MM.1S (cell line): ENCODE measurements around the gene GATAD2A.
"Not testable (repeated sequence)": the region's sequence is repeated elsewhere in the genome, so short reads cannot be mapped to it uniquely, and the experiment has no call there.

ENCODE experiments used
- DNase-seq: peaks from one replicate; pipeline ENCODE4 v3.0.0-alpha.2; 2015
- H2AFZ ChIP-seq: fragments of 300-600 bp; sonication (generic); 2 replicates; pipeline ENCODE4 v1.6.0; 2016; ENCODE audit warnings: antibody characterized with exemption, low read length
- H3F3A ChIP-seq: fragments of 300-600 bp; sonication (generic); 2 replicates; pipeline ENCODE4 v1.6.1; 2016; ENCODE audit warnings: mild to moderate bottlenecking, antibody characterized with exemption, low read length, moderate library complexity, mixed read lengths; ENCODE audit not compliant: insufficient read depth
- H3K27ac ChIP-seq: fragments of 300-600 bp; sonication (generic); 2 replicates; pipeline ENCODE4 v1.5.1; 2016; ENCODE audit warnings: mild to moderate bottlenecking, low read length
- H3K27me3 ChIP-seq: fragments of 300-600 bp; sonication (generic); replicated peaks from 2 replicates; pipeline ENCODE4 v1.6.0; 2016; ENCODE audit warnings: low read length; ENCODE audit not compliant: insufficient read depth
- H3K36me3 ChIP-seq: fragments of 300-600 bp; sonication (generic); replicated peaks from 2 replicates; pipeline ENCODE4 v1.6.1; 2016; ENCODE audit warnings: mild to moderate bottlenecking, low read length, mixed read lengths; ENCODE audit not compliant: insufficient read depth
- H3K4me1 ChIP-seq: fragments of 300-600 bp; sonication (generic); 2 replicates; pipeline ENCODE4 v1.6.1; 2016; ENCODE audit warnings: low read length, mixed read lengths
- H3K4me2 ChIP-seq: fragments of 300-600 bp; sonication (generic); 2 replicates; pipeline ENCODE4 v1.6.0; 2016; ENCODE audit warnings: low read depth, low read length
- H3K4me3 ChIP-seq: fragments of 300-600 bp; sonication (generic); 2 replicates; pipeline ENCODE4 v1.5.1; 2016; ENCODE audit warnings: low read length, mixed read lengths
- H3K79me2 ChIP-seq: fragments of 300-600 bp; sonication (generic); 2 replicates; pipeline ENCODE4 v1.6.1; 2016; ENCODE audit warnings: mixed run types, low read length, mixed read lengths
- H3K9ac ChIP-seq: fragments of 300-600 bp; sonication (generic); 2 replicates; pipeline ENCODE4 v1.6.1; 2016; ENCODE audit warnings: low read length, mixed read lengths
- H3K9me2 ChIP-seq: fragments of 300-600 bp; sonication (generic); replicated peaks from 2 replicates; pipeline ENCODE4 v1.6.1; 2016; ENCODE audit warnings: mild to moderate bottlenecking, low read length, mixed read lengths; ENCODE audit not compliant: insufficient read depth
- H3K9me3 ChIP-seq: fragments of 300-600 bp; sonication (generic); replicated peaks from 2 replicates; pipeline ENCODE4 v1.6.1; 2016; ENCODE audit warnings: mild to moderate bottlenecking, low read length, mixed read lengths; ENCODE audit not compliant: insufficient read depth
- H4K20me1 ChIP-seq: fragments of 300-600 bp; sonication (generic); 2 replicates; pipeline ENCODE4 v1.6.1; 2016; ENCODE audit warnings: mild to moderate bottlenecking, low read length, moderate library complexity, mixed read lengths; ENCODE audit not compliant: insufficient read depth
- EZH2 ChIP-seq: fragments of 300-600 bp; sonication (generic); optimal IDR thresholded peaks from 2 replicates; pipeline ENCODE3; 2017; ENCODE audit warnings: low read depth, mild to moderate bottlenecking, antibody characterized with exemption, low read length, mixed read lengths
- EZH2phosphoT487 ChIP-seq: fragments of 300-600 bp; sonication (generic); IDR thresholded peaks from 2 replicates; pipeline ENCODE4 v1.6.1; 2018; ENCODE audit warnings: antibody characterized with exemption, low read length
- TF ChIP-seq, protein P1 (sequence below): fragments of 300-600 bp; sonication (generic); IDR thresholded peaks from 2 replicates; pipeline ENCODE4 v1.5.1; 2016; ENCODE audit warnings: antibody characterized with exemption, low read length, mixed read lengths

The GATAD2A gene

DNA sequence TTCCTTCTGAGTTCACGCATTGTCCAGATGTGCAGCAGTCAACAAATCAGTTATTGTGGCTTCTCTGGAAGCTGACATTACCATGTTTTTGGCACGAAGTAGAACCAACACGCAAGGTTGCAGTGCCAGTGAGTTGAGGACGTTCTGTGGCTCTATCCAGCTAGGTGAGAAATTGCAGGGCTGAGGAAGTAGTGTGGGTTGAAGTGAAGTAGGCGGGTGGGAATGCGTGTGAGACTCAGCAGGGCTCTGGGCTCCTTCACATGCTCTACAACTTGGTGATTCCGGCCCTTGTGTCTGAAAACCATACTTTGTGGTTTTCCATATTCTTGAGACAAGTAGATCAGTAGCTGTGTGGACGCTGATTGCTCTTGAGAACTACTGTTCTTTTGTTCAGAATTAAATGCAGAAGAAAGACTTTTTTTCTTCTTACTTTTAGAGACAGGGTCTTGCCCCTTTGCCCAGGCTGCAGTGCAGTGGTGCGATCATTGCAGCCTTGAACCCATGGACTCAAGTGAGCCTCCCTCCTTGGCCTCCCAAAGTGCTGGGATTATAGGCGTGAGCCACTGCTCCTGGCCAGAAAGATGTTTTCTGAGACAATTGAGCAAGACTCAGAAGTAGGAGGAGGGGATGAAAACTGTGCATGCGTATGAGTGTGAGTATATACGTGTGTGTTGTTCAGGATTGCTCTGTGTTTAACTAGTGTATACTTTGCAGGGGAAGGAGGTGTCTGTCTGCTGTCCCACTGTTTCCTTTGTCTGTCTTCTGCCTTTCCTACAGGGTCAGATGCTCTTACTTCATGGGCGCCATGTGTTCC is 46.2 kb downstream of the GATAD2A start:
- H3K9ac ChIP-seq, result no peak overlapping the region
- H3K4me3 ChIP-seq, result no peak overlapping the region
- no peaks in the 10 kb centered on the region for H3F3A ChIP-seq
- H4K20me1 ChIP-seq, result peaks cover 37% of the 10 kb centered on the region
- H3K4me1 ChIP-seq, result no peaks in the 10 kb centered on the region
- H3K4me2 ChIP-seq, result no peak overlapping the region
- H3K27ac ChIP-seq, result no peak overlapping the region
- no peaks in the 10 kb centered on the region for H3K9me2 ChIP-seq
- H3K27me3 ChIP-seq, result no peaks in the 10 kb centered on the region
- H3K9me3 ChIP-seq, result no peaks in the 10 kb centered on the region
- H3K79me2 ChIP-seq, result peaks cover 95% of the 10 kb centered on the region
- no peak overlapping the region for H2AFZ ChIP-seq
- DNase-seq, result no peak
- TF ChIP-seq, protein P1, sequence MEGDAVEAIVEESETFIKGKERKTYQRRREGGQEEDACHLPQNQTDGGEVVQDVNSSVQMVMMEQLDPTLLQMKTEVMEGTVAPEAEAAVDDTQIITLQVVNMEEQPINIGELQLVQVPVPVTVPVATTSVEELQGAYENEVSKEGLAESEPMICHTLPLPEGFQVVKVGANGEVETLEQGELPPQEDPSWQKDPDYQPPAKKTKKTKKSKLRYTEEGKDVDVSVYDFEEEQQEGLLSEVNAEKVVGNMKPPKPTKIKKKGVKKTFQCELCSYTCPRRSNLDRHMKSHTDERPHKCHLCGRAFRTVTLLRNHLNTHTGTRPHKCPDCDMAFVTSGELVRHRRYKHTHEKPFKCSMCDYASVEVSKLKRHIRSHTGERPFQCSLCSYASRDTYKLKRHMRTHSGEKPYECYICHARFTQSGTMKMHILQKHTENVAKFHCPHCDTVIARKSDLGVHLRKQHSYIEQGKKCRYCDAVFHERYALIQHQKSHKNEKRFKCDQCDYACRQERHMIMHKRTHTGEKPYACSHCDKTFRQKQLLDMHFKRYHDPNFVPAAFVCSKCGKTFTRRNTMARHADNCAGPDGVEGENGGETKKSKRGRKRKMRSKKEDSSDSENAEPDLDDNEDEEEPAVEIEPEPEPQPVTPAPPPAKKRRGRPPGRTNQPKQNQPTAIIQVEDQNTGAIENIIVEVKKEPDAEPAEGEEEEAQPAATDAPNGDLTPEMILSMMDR, result no peak
- no peak for TF ChIP-seq EZH2phosphoT487
- no peak for TF ChIP-seq EZH2
- H3K36me3 ChIP-seq, result no peaks in the 10 kb centered on the region

DNA sequence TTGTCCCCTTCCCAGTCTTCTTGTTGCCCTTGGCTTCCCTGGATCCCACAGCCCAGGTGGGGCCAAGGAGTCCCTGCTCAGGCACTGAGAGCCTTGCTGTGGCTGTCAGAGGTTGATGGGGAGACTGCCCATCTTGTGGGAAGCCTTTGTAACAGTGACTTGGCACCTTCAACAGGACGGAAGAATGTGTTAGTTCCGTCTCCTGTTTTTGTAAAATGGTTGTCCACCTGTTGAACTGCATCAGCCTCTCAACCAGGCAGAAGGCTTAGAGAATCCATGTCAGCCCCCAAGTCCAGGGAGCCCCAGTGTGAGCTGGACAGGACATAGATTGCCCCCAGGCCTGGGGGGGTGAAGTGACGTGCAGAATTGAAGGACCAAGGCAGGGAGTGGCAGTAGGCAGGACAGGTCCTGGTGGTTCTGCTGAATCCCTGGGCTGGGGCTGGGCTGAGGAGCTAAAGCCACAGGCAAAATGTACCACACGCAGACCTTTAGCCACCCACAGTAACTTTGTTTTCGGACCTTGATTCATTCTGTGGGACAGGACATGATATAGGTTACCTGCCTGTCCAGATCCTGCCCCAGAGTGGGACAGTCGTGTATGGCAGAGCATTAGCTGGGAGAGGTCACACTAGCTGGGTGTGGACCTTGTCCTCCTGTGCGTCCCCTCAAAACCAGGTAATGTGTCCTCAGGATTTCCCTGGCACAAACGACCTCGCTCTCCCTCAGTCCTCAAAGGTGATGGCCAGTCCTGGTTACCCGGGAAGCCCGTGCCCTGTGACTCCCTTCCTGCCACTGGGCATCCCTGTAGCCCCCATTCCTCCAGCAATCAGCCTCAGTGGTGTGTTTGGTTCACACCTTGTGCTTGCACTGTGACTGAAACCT is 47.0 kb downstream of the GATAD2A start:
- Histone ChIP-seq H3K36me3 (no peaks in the 10 kb centered on the region), H3K9ac (no peak overlapping the region), H3K4me2 (no peak overlapping the region), H3K27me3 (no peaks in the 10 kb centered on the region), H3K4me3 (no peak overlapping the region), H3F3A (no peaks in the 10 kb centered on the region), H3K27ac (no peak overlapping the region), H4K20me1 (peaks cover 36% of the 10 kb centered on the region), H3K79me2 (peaks cover 94% of the 10 kb centered on the region), H3K4me1 (no peaks in the 10 kb centered on the region), H3K9me2 (no peaks in the 10 kb centered on the region), H2AFZ (no peak overlapping the region), H3K9me3 (no peaks in the 10 kb centered on the region)
- DNase-seq, result no peak
- TF ChIP-seq EZH2phosphoT487, result no peak
- TF ChIP-seq EZH2, result no peak
- TF ChIP-seq, protein P1, result no peak

DNA sequence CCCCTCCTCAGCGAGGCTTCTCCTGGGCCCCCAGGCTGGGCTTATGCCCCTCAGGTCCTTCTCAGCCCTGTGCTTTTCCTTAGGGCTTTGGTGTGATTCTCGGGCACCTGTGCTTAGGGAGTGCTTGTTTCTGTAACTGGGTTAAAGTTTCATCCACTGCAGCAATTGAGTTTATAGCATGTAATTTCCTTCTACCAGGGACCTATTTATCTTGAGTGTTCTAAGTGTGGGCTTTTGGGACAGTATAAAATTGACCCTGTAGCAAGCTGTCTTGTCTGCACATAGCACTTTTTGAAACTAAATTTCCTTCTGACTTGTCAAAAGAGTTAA is 47.6 kb downstream of the GATAD2A start:
- no peaks in the 10 kb centered on the region for H3K36me3 ChIP-seq
- H3K4me3 ChIP-seq, result no peak overlapping the region
- no peak overlapping the region for H2AFZ ChIP-seq
- H3K4me1 ChIP-seq, result no peaks in the 10 kb centered on the region
- no peak for DNase-seq
- no peak overlapping the region for H3K4me2 ChIP-seq
- peaks cover 93% of the 10 kb centered on the region for H3K79me2 ChIP-seq
- no peak overlapping the region for H3K27ac ChIP-seq
- H3K9me2 ChIP-seq, result no peaks in the 10 kb centered on the region
- TF ChIP-seq EZH2phosphoT487 (no peak), EZH2 (no peak)
- TF ChIP-seq, protein P1, result no peak
- no peak overlapping the region for H3K9ac ChIP-seq
- H3F3A ChIP-seq, result 0 out of 2 replicates have a peak, but pooled peaks cover under 1% of the 10 kb centered on the region
- H3K9me3 ChIP-seq, result no peaks in the 10 kb centered on the region
- H4K20me1 ChIP-seq, result peaks cover 35% of the 10 kb centered on the region
- no peaks in the 10 kb centered on the region for H3K27me3 ChIP-seq

DNA sequence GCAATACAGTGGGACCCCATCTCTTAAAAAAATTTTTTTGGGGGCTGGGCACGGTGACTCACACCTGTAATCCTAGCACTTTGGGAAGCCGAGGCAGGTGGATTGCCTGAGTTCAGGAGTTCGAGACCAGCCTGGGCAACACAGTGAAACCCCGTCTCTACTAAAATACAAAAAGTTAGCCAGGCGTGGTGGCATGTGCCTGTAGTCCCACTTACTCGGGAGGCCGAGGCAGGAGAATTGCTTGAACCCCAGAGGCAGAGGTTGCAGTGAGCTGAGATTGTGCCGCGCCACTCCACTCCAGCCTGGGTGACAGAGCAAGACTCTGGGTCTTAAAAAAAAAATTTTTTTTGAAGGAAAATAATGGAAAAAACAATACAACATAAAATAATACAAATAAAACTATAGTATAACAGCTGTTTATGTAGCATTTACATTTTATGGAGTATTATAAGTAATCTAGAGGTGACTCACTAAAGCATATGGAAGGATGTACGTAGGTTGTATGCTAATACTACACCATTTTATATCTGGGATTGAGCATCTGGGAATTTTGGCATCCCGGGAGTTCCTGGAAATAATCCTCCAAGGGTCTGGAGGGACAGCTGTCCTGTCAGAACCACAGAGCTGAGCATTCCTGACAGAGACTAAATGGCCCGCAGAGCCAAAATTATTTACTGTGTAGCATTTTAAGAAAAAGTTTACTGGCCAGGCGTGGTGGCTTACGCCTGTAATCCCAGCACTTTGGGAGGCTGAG is 49.9 kb downstream of the GATAD2A start:
- H3K79me2 ChIP-seq, result peaks cover 93% of the 10 kb centered on the region
- H3F3A ChIP-seq, H3K36me3 ChIP-seq, H3K4me3 ChIP-seq, H3K4me1 ChIP-seq, H3K9me3 ChIP-seq, H3K9me2 ChIP-seq, H3K27me3 ChIP-seq, H2AFZ ChIP-seq, DNase-seq, H3K27ac ChIP-seq, H3K4me2 ChIP-seq, H3K9ac ChIP-seq: not testable (repeated sequence)
- peaks cover 50% of the 10 kb centered on the region for H4K20me1 ChIP-seq
